ENCODE measurements around the gene C16orf92. TPM values are rescaled to one million over a fixed set of nuclear protein-coding genes. Genes with fewer than 3 reads are reported as not detected.

The C16orf92 gene
- total and polyA plus RNA-seq, 2 of the 13 experiments (the other 11 are each of a cell fraction or from before 2014, with no cell fraction given): not detected

DNA sequence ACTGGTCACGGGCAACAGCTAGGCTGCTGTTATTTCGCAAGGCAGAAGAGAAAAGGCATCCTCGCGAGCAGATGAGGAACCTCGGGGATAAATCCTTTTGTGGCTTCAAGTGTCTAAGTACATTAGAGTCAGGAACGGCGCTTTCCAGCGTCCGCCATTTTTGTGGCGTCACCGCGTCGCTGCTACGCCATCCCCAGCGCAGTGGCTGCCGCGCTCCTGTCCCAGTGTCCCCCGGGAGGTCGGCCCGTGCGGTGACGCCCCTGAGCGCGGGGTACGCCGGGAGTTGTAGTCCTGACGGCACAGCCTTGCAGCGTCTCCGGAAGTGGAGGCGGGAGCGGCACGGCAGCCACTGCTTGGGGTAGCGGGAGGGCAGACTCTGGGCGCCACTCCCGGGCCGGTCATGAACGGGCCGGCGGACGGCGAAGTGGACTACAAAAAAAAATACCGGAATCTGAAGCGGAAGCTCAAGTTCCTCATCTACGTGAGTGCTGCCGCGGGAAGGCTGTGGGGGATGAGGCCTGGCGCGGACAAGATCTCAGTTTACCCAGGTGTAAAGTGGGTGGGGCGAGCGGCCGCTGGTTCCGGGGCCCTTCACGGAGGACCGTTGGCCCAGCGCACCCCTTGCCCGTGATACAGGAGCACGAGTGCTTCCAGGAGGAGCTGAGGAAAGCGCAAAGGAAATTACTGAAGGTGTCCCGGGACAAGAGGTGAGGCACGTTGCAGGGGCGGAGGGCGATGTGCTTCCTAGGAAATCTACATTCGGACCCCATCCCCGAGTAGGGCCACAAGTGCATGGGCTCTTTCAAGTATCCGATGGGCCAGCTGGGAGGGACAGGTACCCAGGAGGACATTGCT is 26.9 kb upstream of the C16orf92 start, which contains the start of gene INO80E (continued):
- peak; percentile 37 for TF ChIP-seq ZNF44 (CRISPR knock-in tag; IDR thresholded peaks at IDR 0.05)
- peak; percentile 74; the same call in 1 of the 2 replicates for TF ChIP-seq ESRRA (CRISPR knock-in tag; IDR thresholded peaks at IDR 0.05; ENCODE audit: low read depth)
- TF ChIP-seq ZNF747 (CRISPR knock-in tag; IDR thresholded peaks at IDR 0.05; ENCODE audit: borderline replicate concordance): peak; percentile 40; the same call in 1 of the 2 replicates
- TF ChIP-seq, protein P1, sequence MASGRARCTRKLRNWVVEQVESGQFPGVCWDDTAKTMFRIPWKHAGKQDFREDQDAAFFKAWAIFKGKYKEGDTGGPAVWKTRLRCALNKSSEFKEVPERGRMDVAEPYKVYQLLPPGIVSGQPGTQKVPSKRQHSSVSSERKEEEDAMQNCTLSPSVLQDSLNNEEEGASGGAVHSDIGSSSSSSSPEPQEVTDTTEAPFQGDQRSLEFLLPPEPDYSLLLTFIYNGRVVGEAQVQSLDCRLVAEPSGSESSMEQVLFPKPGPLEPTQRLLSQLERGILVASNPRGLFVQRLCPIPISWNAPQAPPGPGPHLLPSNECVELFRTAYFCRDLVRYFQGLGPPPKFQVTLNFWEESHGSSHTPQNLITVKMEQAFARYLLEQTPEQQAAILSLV (CRISPR knock-in tag; IDR thresholded peaks at IDR 0.05; ENCODE audit: borderline replicate concordance): peak; percentile 74; the same call in 1 of the 2 replicates
- peak; percentile 96 for TF ChIP-seq ZFY (CRISPR knock-in tag; IDR thresholded peaks at IDR 0.05)
- TF ChIP-seq ZNF891 (CRISPR knock-in tag; IDR thresholded peaks at IDR 0.05): peak; percentile 65
- TF ChIP-seq, protein P2, sequence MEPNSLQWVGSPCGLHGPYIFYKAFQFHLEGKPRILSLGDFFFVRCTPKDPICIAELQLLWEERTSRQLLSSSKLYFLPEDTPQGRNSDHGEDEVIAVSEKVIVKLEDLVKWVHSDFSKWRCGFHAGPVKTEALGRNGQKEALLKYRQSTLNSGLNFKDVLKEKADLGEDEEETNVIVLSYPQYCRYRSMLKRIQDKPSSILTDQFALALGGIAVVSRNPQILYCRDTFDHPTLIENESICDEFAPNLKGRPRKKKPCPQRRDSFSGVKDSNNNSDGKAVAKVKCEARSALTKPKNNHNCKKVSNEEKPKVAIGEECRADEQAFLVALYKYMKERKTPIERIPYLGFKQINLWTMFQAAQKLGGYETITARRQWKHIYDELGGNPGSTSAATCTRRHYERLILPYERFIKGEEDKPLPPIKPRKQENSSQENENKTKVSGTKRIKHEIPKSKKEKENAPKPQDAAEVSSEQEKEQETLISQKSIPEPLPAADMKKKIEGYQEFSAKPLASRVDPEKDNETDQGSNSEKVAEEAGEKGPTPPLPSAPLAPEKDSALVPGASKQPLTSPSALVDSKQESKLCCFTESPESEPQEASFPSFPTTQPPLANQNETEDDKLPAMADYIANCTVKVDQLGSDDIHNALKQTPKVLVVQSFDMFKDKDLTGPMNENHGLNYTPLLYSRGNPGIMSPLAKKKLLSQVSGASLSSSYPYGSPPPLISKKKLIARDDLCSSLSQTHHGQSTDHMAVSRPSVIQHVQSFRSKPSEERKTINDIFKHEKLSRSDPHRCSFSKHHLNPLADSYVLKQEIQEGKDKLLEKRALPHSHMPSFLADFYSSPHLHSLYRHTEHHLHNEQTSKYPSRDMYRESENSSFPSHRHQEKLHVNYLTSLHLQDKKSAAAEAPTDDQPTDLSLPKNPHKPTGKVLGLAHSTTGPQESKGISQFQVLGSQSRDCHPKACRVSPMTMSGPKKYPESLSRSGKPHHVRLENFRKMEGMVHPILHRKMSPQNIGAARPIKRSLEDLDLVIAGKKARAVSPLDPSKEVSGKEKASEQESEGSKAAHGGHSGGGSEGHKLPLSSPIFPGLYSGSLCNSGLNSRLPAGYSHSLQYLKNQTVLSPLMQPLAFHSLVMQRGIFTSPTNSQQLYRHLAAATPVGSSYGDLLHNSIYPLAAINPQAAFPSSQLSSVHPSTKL (CRISPR knock-in tag; IDR thresholded peaks at IDR 0.05): peak; percentile 43
- no peak for TF ChIP-seq NFIB (CRISPR knock-in tag; IDR thresholded peaks at IDR 0.05; ENCODE audit: borderline replicate concordance)
- TF ChIP-seq IKZF1 (IDR thresholded peaks at IDR 0.05): no peak
- TF ChIP-seq ARHGAP35 (CRISPR knock-in tag; IDR thresholded peaks at IDR 0.05; ENCODE audit: borderline replicate concordance): no peak
- TF ChIP-seq, protein P3, sequence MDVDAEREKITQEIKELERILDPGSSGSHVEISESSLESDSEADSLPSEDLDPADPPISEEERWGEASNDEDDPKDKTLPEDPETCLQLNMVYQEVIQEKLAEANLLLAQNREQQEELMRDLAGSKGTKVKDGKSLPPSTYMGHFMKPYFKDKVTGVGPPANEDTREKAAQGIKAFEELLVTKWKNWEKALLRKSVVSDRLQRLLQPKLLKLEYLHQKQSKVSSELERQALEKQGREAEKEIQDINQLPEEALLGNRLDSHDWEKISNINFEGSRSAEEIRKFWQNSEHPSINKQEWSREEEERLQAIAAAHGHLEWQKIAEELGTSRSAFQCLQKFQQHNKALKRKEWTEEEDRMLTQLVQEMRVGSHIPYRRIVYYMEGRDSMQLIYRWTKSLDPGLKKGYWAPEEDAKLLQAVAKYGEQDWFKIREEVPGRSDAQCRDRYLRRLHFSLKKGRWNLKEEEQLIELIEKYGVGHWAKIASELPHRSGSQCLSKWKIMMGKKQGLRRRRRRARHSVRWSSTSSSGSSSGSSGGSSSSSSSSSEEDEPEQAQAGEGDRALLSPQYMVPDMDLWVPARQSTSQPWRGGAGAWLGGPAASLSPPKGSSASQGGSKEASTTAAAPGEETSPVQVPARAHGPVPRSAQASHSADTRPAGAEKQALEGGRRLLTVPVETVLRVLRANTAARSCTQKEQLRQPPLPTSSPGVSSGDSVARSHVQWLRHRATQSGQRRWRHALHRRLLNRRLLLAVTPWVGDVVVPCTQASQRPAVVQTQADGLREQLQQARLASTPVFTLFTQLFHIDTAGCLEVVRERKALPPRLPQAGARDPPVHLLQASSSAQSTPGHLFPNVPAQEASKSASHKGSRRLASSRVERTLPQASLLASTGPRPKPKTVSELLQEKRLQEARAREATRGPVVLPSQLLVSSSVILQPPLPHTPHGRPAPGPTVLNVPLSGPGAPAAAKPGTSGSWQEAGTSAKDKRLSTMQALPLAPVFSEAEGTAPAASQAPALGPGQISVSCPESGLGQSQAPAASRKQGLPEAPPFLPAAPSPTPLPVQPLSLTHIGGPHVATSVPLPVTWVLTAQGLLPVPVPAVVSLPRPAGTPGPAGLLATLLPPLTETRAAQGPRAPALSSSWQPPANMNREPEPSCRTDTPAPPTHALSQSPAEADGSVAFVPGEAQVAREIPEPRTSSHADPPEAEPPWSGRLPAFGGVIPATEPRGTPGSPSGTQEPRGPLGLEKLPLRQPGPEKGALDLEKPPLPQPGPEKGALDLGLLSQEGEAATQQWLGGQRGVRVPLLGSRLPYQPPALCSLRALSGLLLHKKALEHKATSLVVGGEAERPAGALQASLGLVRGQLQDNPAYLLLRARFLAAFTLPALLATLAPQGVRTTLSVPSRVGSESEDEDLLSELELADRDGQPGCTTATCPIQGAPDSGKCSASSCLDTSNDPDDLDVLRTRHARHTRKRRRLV (CRISPR knock-in tag; IDR thresholded peaks at IDR 0.05): peak; percentile 28
- TF ChIP-seq HDAC2 (CRISPR knock-in tag; IDR thresholded peaks at IDR 0.05): peak; percentile 87
- 0 out of 2 replicates have a peak, but pooled peaks have one; percentile 87 for TF ChIP-seq ZFP1 (CRISPR knock-in tag; IDR thresholded peaks at IDR 0.05)
- peak; percentile 50; the same call in 1 of the 2 replicates for TF ChIP-seq NFRKB (IDR thresholded peaks at IDR 0.05)
- no peak for TF ChIP-seq EEA1 (CRISPR knock-in tag; IDR thresholded peaks at IDR 0.05; ENCODE audit: borderline replicate concordance)
- TF ChIP-seq ZSCAN12 (CRISPR knock-in tag; IDR thresholded peaks at IDR 0.05): no peak
- TF ChIP-seq, protein P4, sequence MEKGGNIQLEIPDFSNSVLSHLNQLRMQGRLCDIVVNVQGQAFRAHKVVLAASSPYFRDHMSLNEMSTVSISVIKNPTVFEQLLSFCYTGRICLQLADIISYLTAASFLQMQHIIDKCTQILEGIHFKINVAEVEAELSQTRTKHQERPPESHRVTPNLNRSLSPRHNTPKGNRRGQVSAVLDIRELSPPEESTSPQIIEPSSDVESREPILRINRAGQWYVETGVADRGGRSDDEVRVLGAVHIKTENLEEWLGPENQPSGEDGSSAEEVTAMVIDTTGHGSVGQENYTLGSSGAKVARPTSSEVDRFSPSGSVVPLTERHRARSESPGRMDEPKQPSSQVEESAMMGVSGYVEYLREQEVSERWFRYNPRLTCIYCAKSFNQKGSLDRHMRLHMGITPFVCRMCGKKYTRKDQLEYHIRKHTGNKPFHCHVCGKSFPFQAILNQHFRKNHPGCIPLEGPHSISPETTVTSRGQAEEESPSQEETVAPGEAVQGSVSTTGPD (CRISPR knock-in tag; IDR thresholded peaks at IDR 0.05): 0 out of 2 replicates have a peak, but pooled peaks have one; percentile 31
- 0 out of 2 replicates have a peak, but pooled peaks have one; percentile 10 for TF ChIP-seq ZNF737 (CRISPR knock-in tag; IDR thresholded peaks at IDR 0.05; ENCODE audit: borderline replicate concordance)
